Measurements from ENCODE around the gene LYL1. TPM values are rescaled to one million over a fixed set of nuclear protein-coding genes. Genes with fewer than 3 reads are reported as not detected.

LYL1 gene
- polyA plus RNA-seq, 1 donor = 2.8 TPM

DNA sequence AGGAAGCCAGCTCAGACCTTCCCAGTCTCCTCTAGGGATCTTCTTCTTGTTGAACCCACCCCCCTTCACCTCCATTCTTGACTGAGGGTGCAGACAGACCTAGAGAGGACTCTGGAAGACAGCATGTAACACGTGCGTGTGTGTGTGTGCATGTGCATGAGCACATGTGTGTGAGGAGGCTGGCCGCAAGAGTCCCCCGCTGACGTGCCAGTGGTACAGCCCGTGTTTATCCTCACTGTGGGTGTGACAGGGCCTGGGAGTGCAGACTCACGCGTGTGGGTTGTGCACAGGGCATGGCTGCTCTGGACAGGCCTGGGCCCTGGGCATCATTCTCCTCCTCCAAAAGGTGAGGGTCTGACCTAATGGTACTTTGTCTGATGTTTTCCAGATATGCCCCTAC lies 26.3 kb downstream of the LYL1 start:
- DNase-seq = no peak

DNA sequence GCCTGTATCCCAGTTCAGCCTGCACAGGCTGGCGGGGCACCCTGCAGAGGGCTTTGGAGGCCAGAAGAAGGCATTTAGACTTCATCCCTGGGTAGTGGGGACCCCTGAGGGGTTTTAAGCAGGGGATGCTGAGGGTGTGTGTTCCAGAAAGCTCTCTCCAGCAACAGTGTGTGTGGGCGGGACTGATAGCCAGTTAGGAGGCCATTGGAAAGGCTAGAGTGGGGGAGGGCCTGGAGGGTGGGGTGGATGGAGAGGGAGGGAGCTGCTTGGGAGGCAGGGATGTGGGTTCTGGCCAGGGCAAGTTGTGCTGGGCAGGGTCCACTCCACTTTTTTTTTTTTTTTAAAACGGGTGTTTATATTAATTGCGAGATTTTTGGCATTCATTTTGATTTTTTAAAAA lies 28.3 kb downstream of the LYL1 start:
- DNase-seq = no peak

DNA sequence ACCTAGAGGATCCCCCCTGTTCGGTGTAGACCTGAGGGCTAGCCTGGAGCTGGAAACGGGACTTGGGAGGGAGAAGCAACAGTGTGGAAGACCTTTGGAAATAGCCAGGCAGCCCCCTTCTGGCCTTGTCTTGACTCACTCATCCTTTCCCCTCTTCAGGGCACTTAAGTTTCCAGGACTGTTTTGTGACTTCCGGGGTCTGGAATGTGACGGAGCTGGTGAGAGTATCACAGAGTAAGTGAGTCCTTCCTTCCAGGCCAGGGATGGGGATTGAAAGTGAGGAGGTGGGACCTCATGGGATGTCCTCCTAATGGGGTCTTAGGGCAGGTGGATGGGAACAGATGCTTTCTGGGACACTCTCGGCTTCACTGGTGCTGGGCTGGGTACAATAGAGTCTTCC lies 29.4 kb downstream of the LYL1 start:
- DNase-seq = no peak

DNA sequence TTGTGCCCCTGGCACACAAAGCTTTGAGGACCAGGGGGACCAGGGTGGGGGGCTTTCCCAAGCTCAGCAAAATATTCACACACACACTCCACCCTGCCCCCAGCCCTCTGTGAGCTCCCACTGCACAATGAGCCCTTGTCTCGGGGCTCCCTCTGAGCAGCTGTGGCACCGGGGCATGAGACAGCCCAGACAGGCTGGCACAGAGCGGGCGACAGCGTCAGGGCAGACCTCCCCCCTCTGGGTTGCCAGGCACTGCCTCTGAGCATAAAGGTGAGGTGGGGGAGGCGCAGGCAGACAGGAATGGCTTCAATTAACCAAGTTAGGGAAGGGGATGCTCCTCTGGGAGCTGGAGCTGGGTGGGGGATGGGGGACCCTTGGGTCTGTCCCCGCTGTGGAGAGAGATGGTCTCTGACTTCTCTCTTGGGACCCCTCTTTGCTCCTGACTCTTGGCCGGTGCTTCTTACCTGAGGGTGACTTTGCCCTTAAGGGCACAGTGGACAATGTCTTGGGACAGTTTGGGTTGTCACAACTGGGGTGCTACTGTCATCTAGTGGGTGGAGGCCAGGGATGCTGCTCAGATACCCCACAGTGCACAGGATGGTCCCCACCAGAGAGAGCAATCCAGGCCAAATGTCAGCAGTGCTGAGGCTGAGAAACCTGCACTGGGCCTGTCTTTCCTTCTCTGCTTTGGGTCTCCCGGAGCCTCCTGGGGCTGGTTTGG lies 30.3 kb downstream of the LYL1 start:
- no peak for DNase-seq

DNA sequence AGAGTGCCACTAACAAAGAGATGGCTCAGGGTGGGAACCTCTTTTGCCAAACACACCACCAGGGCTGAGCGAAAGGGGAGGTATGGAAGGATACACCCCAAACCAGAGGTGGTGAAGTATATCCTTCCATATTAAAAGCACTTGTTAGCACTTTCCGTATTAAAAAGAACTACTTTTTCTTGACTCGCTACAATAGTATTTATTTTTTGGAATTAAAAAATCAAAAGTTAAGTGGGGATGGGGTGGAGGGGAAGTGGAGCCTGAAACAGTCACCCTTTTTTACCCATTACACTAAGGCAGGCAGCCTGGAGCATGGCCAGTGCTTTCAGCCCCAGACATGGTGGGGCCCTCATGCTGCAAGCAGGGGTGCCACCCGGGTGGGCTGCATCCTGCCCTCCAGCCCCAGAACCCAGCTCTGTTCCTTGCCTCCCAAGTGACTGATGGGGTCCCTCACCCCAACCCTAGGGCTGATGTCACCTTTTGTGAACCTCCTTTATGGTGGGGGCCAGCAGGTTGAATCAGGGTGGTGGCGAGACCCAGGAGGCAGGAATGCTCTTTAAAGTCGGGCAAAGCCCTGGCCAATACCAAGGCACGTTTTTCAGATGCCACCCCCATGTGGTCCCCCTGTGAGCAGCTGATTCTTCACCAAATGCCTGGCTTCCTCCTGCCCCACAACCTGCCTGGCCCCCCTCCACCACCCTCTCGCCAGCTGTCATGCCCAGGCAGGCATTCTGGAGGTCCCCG lies 31.0 kb downstream of the LYL1 start:
- no peak for DNase-seq

DNA sequence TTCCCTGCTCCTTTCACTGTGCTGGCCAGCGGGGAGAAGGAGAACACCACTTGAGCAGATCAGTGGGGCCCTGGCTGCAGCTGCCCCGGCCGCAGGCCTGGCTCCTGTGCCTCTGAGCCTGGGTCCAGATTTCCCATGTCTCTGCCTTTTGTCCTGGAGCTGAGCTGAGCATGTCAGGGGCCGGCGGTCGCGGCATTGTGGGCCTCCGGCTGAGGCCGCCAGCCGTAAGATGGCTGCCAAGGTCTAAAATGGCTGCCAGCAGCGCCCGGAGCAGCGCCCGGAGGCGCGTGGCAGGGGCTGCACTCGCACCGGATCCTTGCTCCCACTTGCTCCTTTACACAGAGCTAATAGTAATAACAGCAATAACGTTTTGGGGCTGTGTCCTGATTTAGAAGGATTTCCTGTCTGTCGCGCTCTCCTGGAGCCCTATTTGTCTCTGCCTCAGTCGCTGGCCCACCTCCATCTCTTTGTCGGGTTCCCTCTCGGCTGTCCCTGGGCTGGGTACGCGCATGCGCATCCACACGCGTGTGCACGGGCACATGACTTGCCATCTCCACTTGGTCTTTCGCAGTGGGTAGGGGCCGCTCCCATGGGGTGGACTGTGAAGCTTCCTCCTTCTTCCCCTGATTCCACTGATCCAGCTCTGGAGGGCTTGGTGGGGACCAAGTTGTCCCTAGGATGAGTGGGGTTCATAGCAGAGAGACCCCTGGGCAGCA lies 32.1 kb downstream of the LYL1 start:
- no peak for DNase-seq

DNA sequence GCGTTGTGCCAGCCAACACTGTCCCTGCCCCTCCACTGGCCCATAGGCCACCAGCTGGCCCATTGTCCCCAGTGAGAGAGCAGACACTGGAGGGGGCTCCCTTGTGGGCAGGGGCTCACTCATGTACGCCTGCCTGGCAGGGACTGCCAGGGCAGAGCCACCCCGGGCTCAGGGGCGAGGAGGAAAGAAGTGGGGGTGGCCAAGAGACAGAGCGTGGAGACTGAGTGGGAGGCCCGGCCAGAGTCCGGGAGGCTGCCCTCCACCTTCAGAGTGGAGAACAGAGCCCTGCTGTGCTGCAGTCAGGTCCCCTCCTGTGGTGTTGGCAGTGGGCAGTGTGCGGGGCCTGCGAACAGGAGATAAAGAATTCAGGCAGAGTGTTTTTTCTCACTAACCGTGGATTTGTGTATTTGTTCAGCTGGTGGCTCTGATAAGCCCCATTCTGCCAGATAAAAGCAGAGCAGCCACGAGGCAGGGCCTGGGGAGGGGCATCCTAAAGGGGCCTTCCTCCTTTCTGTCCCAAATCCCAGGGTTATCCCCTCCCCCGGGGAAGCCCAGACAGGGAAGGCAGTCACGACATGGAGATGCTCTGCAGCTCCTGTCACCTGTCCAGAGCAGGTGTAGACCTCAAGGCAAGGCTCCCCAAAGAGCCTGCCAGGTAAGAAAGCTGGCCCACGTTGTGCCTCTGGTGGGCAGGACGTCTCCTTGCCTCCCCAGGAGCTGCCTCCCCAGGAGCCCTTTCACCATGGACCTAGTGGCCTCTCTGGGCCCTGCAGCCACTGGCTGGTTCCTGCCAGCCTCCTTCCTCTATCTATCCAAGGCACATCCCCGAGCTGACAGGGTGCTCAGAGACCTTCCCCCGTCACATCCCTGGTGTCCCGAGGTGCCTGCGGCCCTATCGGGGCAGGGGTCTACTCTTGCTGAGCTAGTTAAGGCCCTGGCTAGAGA lies 33.0 kb downstream of the LYL1 start:
- no peak for DNase-seq

DNA sequence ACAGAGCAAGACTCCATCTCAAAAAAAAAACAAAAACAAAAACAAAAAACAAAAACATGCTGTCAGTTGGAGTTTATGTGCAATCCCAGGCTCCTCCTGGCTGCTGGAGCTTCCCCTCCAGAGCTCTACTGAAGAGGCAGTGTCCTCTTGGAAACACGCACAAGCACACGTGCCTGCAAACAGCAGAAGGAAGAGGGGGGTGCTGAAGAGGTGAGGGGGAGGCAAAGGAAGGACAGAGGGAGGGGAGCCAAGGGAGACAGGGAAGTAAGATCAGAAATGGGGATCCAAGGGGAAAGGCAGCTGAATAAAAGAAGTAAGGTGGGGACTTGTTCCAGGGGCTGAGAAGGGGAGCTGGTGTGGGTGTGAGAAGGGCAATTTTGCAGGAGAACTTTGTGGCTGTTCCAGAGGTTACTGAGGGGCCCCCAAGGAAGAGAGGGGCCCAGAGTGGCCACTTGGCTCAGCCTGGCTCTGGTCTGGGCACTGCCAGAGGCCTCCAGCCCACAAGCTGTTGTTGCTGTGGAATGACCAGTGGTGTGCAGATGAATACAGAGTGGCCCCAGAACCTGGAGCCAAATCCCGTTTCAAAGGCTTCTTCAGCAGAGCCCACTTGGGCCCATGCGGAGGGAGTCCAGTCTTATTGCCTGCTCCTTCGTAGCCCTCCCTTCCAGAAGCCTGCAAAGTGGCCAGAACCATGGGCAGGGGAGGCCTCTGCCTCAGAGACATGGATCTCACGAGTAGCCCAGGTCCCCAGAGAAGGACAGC lies 34.4 kb downstream of the LYL1 start:
- DNase-seq = no peak

DNA sequence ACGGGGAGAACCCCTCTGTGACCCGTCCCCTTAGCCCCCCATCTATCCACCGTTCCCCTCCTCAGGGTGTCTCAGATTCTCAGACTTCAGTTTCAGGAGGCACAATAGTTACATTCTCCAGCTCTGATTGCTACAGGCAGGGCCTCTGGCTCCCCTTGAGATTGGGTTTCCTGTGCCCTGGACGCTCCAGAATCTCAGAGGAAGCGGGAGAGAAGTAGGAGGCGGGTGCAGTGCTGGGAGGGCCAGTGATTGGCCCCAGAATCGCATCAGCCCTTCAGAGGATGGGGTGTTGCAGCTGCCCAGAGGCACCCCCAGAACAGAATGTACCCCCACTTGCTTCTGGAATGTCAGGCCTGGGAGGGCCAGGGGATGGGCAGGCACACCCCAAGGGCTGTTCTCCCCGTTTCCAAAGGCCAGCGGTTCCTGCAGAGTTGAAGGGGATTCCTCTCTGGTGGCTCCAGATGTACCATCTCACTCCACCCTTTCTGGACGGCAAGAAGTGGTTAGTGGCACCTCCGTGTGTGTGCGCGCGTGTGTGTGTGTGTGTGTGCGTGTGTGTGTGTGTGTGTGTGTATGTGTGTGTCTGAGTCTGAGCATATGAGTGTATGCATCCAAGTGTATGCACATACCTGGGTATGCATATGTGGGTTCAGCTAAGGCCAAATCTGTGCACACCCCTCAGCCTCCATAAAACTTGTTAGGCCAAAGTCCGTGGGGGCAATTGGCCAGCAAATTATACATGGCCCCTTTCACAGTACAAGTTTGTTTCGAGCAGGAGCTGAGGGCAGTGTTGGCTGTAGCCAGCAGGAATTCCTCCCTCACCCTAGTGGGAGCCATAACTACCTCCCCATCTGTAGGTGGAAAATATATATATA lies 35.5 kb downstream of the LYL1 start:
- no peak for DNase-seq

DNA sequence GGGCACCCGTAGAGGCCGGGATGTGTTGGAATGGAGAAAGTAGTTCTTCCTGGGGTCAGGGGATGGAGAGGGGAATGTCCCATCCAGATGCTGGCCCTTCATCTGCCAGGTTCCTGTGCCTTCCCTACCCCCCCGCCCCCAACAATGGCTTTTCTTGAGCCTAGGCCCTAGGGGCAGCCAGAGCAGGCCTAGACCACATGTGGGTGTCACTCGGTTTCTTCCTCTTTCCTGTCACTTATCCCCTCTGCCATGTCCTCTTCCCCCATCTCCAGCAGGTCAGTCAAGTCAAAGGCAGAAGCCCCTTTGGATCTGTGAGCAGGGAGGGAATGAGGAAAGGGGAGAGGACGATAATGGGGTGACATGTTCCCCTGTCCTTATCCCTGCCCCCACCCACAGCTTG lies 36.4 kb downstream of the LYL1 start:
- DNase-seq = no peak

DNA sequence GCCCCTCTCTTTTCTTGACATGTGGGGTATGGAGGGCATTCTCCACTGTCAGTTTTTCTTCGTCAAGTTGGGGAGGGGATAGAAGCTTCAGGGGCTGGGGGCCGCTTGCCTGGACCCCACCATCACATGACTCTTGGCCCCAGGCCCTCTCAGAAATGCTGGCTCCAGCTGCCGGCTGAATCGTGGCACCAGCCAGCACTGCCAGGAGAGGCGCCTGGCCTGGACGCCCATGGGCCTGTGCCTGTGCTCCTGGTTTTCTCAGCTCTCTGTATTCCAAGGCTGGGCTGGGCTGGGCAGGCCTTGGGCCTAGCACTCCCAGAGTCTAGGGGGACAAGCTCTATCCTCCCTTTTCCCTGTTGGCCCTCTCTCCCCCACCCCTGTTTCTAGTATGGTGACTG lies 38.6 kb downstream of the LYL1 start:
- no peak for DNase-seq

DNA sequence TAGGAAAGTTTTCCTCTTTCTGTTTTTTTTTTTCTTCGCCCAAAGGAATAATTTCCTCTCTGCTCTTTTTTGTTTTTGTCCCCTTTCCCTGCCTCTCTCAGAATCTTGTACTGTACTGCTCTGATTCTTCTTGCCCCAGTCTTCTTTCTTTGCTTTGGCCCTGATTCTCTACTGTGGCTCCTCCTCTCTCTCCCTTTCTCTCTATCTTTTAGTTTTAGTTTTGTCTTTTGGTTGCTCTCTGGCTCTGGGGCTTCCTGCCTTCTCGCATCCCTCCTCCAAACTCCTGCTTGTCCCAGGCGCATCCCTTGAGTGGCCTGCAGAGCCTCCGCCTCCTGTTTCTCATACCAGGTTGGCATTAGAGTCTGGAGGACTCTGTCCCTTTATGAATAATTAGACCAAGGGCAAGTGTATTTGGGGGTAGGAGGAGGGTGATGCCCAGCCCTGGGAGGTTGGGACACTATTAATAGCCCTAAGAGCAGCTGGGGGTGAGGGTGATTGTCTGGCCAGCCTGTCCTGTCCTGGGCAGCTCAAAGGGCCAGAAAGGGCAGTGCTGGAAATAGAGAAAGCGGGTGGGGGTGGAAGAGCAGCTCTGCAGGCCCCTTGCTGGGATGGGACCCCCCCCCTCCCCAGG lies 39.1 kb downstream of the LYL1 start:
- no peak for DNase-seq

DNA sequence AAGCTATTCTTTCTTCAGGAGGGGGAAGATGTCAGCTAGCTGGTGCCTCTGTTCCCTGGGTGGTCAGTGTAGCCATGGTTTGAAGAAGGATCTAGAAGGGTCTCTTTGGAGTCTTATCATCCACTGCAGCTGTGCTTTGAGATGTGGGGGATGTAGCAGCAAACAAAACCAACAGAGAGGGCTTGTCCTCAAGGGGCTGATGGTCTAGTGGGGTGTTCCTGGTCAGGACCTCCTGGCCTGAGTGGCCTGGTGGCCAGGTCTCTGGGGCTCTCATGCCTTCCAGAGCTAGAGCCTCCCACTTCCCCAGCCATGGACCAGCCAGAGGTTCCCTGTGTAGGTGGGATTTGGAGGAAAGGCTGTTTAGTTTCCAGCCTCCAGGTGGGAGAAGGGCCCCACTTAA lies 40.3 kb downstream of the LYL1 start:
- DNase-seq = no peak

DNA sequence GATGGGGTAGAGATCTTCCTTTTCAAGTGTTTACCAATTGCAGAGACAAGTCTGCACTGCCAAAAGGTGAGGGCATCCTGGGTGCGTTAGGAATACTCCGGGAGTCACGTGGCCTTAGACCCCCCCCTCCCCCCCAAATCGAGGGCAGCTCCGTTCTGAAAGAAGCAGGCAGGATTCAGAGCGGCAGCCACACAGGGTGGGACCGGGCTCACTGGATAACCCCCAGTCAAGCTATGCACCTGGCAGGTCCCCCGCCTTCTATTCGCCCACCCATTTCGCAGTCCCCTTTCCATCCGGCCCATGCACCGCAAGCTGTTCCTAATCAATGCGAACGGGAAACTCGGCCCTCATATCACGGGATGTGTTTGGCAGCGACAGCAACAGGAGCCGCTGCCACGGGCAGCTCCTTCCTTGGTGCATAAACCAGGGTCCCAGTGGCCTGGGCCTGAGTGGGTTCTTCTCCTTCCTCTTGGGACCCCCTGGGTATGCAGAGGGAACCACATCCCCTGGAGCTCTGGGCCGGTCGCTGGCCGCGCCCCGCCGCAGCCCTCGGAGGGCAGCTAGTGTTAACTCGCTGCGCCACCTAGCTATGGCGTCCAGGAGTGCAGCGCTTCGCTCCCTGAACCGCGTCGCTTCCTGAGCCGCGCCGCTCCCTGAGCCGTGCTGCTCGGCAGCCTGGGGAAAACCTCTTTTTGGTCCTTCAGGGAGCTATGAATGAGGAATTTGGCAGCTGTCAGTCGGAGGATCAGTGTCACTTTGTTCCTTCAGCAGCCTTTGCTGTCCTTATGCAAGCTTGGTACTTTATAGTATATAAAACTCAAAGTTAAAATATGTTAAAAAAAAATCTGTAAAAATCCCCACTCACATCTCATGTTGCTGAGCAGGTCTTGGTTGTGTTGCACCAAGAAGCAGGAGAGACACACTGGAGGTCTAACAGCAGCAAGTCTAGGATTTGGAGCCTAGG lies 41.4 kb downstream of the LYL1 start:
- DNase-seq = peak; percentile 83

DNA sequence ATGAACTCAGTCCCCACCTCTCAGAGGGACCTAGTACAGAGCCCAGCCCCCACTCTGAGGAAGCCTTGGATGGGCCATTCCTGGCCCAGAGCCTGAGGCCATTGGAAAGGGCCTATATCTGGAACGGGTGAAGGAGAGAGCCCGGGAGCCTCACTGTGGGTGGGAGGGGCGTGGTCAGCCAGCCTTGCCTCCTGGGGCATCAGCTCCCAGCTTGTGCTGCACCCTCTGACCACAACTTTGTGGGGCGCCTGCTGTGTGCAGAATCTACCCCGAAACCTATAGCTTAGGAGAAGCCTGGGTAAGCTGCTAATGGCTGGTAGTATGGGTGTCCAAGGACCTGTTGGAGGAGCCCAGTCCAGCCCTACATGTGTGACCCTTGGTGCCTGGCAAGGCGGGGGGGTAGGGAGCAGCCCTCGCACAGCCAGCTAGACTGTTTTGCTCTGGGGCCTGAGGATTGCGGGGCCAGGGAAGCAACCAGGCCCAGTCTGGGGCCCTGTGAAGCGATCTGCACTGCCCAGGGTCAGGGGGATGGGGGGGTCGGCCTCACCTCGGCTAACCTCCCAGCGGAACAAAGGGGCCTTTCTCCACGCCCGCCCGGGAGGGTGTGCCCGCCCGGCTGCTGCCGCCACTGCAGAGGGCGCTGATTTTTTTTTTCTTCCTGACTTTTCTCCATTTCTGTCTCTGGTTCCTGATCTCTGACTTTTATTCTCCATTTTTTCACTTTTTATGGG lies 42.3 kb downstream of the LYL1 start:
- no peak for DNase-seq

DNA sequence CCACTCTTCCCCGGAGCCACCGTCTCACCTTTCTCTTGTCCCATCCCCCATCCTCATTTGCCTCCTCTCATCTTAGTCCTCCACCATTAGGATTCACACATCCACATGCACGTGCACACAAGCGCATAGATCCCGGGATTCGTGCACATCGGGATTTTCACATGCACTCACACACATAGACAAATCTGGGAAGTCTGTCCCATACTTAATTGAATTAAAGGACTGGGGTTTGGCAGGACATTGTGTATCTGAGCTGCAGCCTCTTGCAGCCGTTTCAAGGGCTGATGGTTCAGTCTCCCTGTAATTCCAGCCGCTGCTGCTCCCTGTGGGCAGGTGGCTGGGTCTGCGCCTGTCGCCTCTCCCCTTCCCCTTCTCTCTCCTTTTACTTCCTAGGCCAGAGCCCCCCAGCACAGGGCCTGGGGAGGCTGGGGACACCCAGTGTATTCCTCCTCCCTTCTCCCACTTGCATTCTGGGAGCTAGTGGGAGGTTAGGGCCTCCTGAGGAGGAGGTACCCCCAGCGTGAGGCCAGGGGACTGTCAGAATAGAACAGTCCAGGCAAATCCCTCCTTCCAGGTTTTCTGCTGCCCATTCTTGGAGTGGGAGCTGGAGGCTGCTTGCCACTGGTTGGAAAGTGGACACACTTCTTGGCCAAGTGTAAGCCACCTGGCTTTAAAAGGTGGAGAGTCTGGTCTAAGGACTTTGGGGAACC lies 43.6 kb downstream of the LYL1 start:
- DNase-seq = no peak

DNA sequence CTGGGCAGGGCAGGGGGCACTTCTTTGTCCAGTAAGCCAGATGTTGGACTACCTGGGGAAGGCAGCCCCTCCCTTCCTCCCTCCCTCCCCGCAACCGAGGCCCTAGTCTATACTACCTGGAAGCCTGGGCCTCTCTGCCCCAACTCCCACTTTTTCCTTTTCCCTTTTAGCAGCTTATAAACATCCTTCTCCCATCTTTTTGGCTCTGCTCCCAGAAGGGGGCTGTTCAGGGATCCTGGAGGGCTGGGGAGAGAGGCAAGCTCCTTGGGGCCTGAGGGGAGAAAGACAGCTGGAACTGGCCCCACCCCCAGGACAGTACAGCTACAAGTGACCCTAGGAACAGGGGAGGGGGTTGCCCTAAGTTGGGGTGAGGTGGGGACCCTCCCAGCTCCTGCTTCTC lies 44.9 kb downstream of the LYL1 start:
- DNase-seq = no peak
